CD8-positive, alpha-beta memory T cell (primary cell): Measurements from ENCODE around the gene TTC17. TPM values are rescaled to one million over a fixed set of nuclear protein-coding genes. Genes with fewer than 3 reads are reported as not detected.

Experiments
- CTCF ChIA-PET: fragments of 350-600 bp; sonication (Branson Sonifier 250); formaldehyde crosslinking; loops from one replicate; lab custom pipeline; 2021; ENCODE audit warnings: antibody characterized with exemption; lab: Charles Lee
- POLR2A ChIA-PET: fragments of 350-600 bp; sonication (Branson Sonifier 250); formaldehyde crosslinking; loops from one replicate; lab custom pipeline; 2021; ENCODE audit warnings: antibody characterized with exemption; lab: Charles Lee
- DNase-seq, 5 donors: peaks; one replicate each; pipeline versions ENCODE4 v3.0.0 to v3.0.0-alpha.2; 2020 to 2022; ENCODE audit warnings: mixed read lengths in 1 of 5
- H3K27ac ChIP-seq: one replicate; pipeline ENCODE4 v1.7.0; 2013; ENCODE audit warnings: low read depth, mild to moderate bottlenecking, low read length, moderate library complexity
- H3K27me3 ChIP-seq: 2 replicates; pipeline ENCODE4 v1.7.0; 2013; ENCODE audit warnings: low read length, mild to moderate bottlenecking; ENCODE audit not compliant: insufficient read depth, poor library complexity, severe bottlenecking
- H3K36me3 ChIP-seq: 2 replicates; pipeline ENCODE4 v1.7.0; 2013; ENCODE audit warnings: mild to moderate bottlenecking, low read length, moderate library complexity; ENCODE audit not compliant: insufficient read depth
- H3K4me1 ChIP-seq: 2 replicates; pipeline ENCODE4 v1.7.0; 2013; ENCODE audit warnings: mild to moderate bottlenecking, low read length, moderate library complexity; ENCODE audit not compliant: insufficient read depth
- H3K4me3 ChIP-seq: 2 replicates; pipeline ENCODE4 v1.7.0; 2013; ENCODE audit warnings: mild to moderate bottlenecking, low read length
- H3K9me3 ChIP-seq: 2 replicates; pipeline ENCODE4 v1.7.0; 2013; ENCODE audit warnings: mild to moderate bottlenecking, low read length
- H3K27ac Mint-ChIP-seq, 8 donors: one replicate each; pipeline ENCODE4 v1.8.0; 2020 to 2021; ENCODE audit warnings: mixed read lengths in 8 of 8, mild to moderate bottlenecking in 6 of 8, inconsistent platforms in 3 of 8, moderate library complexity in 3 of 8
- H3K27me3 Mint-ChIP-seq, 2 donors: one replicate each; pipeline ENCODE4 v1.8.0; 2020 to 2021; ENCODE audit warnings: mixed read lengths in 2 of 2, mild to moderate bottlenecking in 1 of 2, moderate library complexity in 1 of 2
- H3K36me3 Mint-ChIP-seq, 3 donors: one replicate each; pipeline ENCODE4 v1.8.0; 2020 to 2021; ENCODE audit warnings: mixed read lengths in 3 of 3, inconsistent platforms in 1 of 3, mild to moderate bottlenecking in 1 of 3
- H3K4me1 Mint-ChIP-seq, 3 donors: one replicate each; pipeline ENCODE4 v1.8.0; 2020 to 2021; ENCODE audit warnings: mixed read lengths in 3 of 3, inconsistent platforms in 1 of 3, mild to moderate bottlenecking in 1 of 3
- H3K4me3 Mint-ChIP-seq, 7 donors: one replicate each; pipeline ENCODE4 v1.8.0; 2020 to 2021; ENCODE audit warnings: mixed read lengths in 7 of 7, mild to moderate bottlenecking in 6 of 7, moderate library complexity in 4 of 7, inconsistent platforms in 2 of 7
- H3K9me3 Mint-ChIP-seq, 5 donors: one replicate each; pipeline ENCODE4 v1.8.0; 2020 to 2022; ENCODE audit warnings: mixed read lengths in 5 of 5, mild to moderate bottlenecking in 3 of 5, moderate library complexity in 2 of 5, inconsistent platforms in 1 of 5
- polyA plus RNA-seq: library from polyadenylated mRNA; unstranded; fragments of 300-500 nt; fragmentation: Illumina TruSeq; gene quantifications from one replicate; pipeline ENCODE4 v1.2.3, GENCODE V29; 2021
- total RNA-seq, 2 experiments: library from RNA; stranded (reverse); gene quantifications; one replicate each; pipeline ENCODE4 v1.2.3, GENCODE V29; 2021

Gene TTC17
- total and polyA plus RNA-seq, 3 experiments from 2014 or later = 33.2 to 61.8 (median 39.4) TPM

DNA sequence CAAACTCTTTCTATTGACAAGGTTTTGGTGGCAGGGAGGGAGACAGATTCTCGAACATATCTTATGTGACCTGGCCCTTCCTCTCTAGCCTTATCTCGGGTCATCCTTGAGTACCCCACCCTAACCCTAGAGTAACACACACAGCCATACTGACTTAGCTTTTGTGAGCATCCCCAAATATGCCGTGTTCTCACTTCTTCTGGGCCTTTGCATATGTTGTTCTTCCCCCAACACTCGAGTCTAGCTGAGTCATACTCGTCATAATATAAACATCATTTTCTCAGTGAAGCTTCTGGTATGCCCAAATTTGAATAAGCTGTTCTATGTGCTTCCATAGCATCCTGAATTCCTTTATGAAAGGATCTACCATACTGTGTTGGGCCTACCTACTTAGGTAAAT lies 8.0 kb downstream of the TTC17 start:
- peaks cover 0 to 72% (median 9%) of the 10 kb centered on the region in 3 donors for H3K36me3 Mint-ChIP-seq
- ChIA-PET POLR2A (no interaction called here), CTCF (interaction anchor here (1.1 to 1.2 kb wide), 2 partner anchors 8 to 55 kb away, joined by 3 to 4 read pairs; partner anchors contain the start of genes API5 and TTC17)
- H3K36me3 ChIP-seq = peaks cover 5% of the 10 kb centered on the region
- H3K4me3 Mint-ChIP-seq = no peak overlapping the region
- no peak overlapping the region for H3K27ac ChIP-seq
- peaks cover 60 to 81% (median 80%) of the 10 kb centered on the region in 3 donors for H3K4me1 Mint-ChIP-seq
- no peak for DNase-seq
- H3K9me3 ChIP-seq = no peaks in the 10 kb centered on the region
- H3K9me3 Mint-ChIP-seq = no peaks in the 10 kb centered on the region
- no peaks in the 10 kb centered on the region for H3K27me3 Mint-ChIP-seq
- H3K27me3 ChIP-seq = no peaks in the 10 kb centered on the region
- H3K4me1 ChIP-seq = peaks cover 16% of the 10 kb centered on the region
- peak overlapping the region in 1 of 8 donors; percentile 29 for H3K27ac Mint-ChIP-seq
- H3K4me3 ChIP-seq = no peak overlapping the region

DNA sequence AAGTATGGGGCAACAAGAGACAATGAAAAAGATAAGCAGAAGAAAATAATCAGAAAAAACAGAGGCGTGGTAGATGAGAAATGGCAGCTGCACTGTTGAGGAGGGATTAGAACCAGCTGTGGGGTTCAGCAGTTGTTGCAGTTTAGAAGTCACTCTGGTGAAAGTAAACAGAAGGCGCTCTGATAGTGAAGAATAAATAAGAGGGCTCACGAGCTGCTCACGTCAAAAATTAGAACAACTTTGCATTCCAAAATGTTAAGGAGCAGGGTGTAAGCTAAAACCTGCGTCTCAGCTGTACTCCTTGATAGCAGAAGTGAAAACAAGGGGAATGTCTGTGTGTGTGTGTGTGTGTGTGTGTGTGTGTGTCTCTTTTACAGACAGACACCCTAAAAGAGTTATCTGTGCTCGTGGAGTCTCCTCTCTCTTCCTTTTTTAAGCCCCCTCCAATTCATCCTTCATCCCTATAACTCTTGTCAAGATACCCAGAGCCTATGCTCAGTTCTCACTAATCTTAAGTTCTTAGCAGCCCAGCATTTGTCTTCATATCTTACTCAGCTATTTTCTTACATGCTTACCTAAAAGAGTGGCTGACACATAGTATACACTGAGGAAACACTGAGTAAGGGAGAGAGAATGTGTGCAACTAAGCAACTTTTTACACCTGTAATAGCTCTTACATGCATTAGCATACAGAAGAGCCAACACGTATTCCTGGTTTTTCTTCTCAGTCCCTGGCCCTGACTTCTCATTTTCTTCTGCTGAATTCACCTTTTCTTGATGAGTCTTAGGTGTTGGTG lies 8.9 kb downstream of the TTC17 start:
- Histone ChIP-seq H3K9me3 (no peaks in the 10 kb centered on the region), H3K4me3 (no peak overlapping the region), H3K36me3 (peaks cover 5% of the 10 kb centered on the region), H3K27me3 (no peaks in the 10 kb centered on the region), H3K4me1 (peaks cover 16% of the 10 kb centered on the region), H3K27ac (no peak overlapping the region)
- CTCF ChIA-PET = interaction anchor here (1.1 to 1.5 kb wide), 2 partner anchors 9 kb away, joined by 3 to 4 read pairs; partner anchors contain the start of gene TTC17
- POLR2A ChIA-PET = no interaction called here
- Mint-ChIP-seq H3K27ac (peak overlapping the region in 5 of 8 donors; percentile 12 to 65 (median 25)), H3K9me3 (no peaks in the 10 kb centered on the region), H3K4me1 (peaks cover 57 to 75% (median 75%) of the 10 kb centered on the region in 3 donors), H3K27me3 (no peaks in the 10 kb centered on the region), H3K4me3 (no peak overlapping the region), H3K36me3 (peaks cover 0 to 69% (median 9%) of the 10 kb centered on the region in 3 donors)
- no peak for DNase-seq

GRCh38 chr11:43376065-43376464 lies 17.3 kb downstream of the TTC17 start:
- Mint-ChIP-seq H3K4me1 (peaks cover 32 to 43% (median 41%) of the 10 kb centered on the region in 3 donors), H3K36me3 (peaks cover 0 to 58% (median 10%) of the 10 kb centered on the region in 3 donors), H3K27ac (peak overlapping the region in 1 of 8 donors; percentile 26), H3K4me3 (no peak overlapping the region), H3K27me3 (no peaks in the 10 kb centered on the region), H3K9me3 (no peaks in the 10 kb centered on the region)
- no peak overlapping the region for H3K4me3 ChIP-seq
- DNase-seq = no peak
- no peaks in the 10 kb centered on the region for H3K27me3 ChIP-seq
- ChIA-PET POLR2A (no interaction called here), CTCF (no interaction called here)
- no peaks in the 10 kb centered on the region for H3K4me1 ChIP-seq
- no peak overlapping the region for H3K27ac ChIP-seq
- no peaks in the 10 kb centered on the region for H3K9me3 ChIP-seq
- H3K36me3 ChIP-seq = peaks cover 4% of the 10 kb centered on the region

DNA sequence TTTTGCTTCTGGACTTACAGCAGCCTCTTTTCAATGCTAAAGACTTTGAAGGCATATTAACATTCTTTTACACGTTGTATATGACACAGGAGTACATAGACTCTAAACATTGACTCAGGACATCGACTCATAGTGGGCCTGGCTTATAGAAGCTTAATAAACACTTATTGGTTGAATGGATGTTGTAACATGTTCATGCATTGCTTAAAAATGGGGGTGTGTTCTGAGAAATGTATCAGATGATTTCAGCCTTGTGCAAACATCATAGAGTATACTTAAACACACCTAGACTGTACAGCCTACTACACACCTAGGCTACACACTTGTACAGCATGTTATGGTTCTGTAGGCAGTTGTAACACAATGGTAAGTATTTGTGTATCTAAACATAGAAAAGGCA lies 17.9 kb downstream of the TTC17 start:
- Histone ChIP-seq H3K27me3 (no peaks in the 10 kb centered on the region), H3K36me3 (peaks cover 4% of the 10 kb centered on the region), H3K9me3 (no peaks in the 10 kb centered on the region), H3K4me1 (no peaks in the 10 kb centered on the region), H3K4me3 (no peak overlapping the region), H3K27ac (no peak overlapping the region)
- H3K4me1 Mint-ChIP-seq = peaks cover 28 to 39% (median 36%) of the 10 kb centered on the region in 3 donors
- H3K27ac Mint-ChIP-seq = peak overlapping the region in 2 of 8 donors; percentile 12 to 26
- DNase-seq = no peak
- ChIA-PET POLR2A (no interaction called here), CTCF (no interaction called here)
- H3K9me3 Mint-ChIP-seq = no peaks in the 10 kb centered on the region
- H3K4me3 Mint-ChIP-seq = no peak overlapping the region
- H3K27me3 Mint-ChIP-seq = no peaks in the 10 kb centered on the region
- peaks cover 0 to 58% (median 11%) of the 10 kb centered on the region in 3 donors for H3K36me3 Mint-ChIP-seq

GRCh38 chr11:43377389-43377788 lies 18.7 kb downstream of the TTC17 start:
- peaks cover 4% of the 10 kb centered on the region for H3K36me3 ChIP-seq
- no peaks in the 10 kb centered on the region for H3K27me3 ChIP-seq
- Mint-ChIP-seq H3K36me3 (peaks cover 0 to 59% (median 15%) of the 10 kb centered on the region in 3 donors), H3K4me3 (no peak overlapping the region), H3K27ac (no peak overlapping the region), H3K9me3 (no peaks in the 10 kb centered on the region), H3K27me3 (no peaks in the 10 kb centered on the region), H3K4me1 (peaks cover 27 to 40% (median 34%) of the 10 kb centered on the region in 3 donors)
- no peak overlapping the region for H3K4me3 ChIP-seq
- POLR2A ChIA-PET = no interaction called here
- no peak overlapping the region for H3K27ac ChIP-seq
- CTCF ChIA-PET = no interaction called here
- DNase-seq = no peak
- no peaks in the 10 kb centered on the region for H3K9me3 ChIP-seq
- H3K4me1 ChIP-seq = no peaks in the 10 kb centered on the region

- Mint-ChIP-seq H3K36me3 (peaks cover 0 to 58% (median 14%) of the 10 kb centered on the region in 3 donors), H3K27me3 (no peaks in the 10 kb centered on the region), H3K27ac (no peak overlapping the region), H3K4me1 (peaks cover 24 to 35% (median 30%) of the 10 kb centered on the region in 3 donors), H3K9me3 (no peaks in the 10 kb centered on the region), H3K4me3 (no peak overlapping the region)
- Histone ChIP-seq H3K27me3 (no peaks in the 10 kb centered on the region), H3K4me3 (no peak overlapping the region), H3K9me3 (no peaks in the 10 kb centered on the region), H3K4me1 (no peaks in the 10 kb centered on the region), H3K36me3 (peaks cover 4% of the 10 kb centered on the region), H3K27ac (no peak overlapping the region)
- POLR2A ChIA-PET = no interaction called here
- CTCF ChIA-PET = no interaction called here
- no peak for DNase-seq
These were observed 20.2 kb downstream of the TTC17 start for GRCh38 chr11:43378897-43379296.

GRCh38 chr11:43381802-43382201 lies 23.1 kb downstream of the TTC17 start:
- Mint-ChIP-seq H3K9me3 (no peaks in the 10 kb centered on the region), H3K4me1 (peaks cover 12 to 26% (median 12%) of the 10 kb centered on the region in 3 donors), H3K36me3 (peaks cover 0 to 56% (median 18%) of the 10 kb centered on the region in 3 donors), H3K4me3 (no peak overlapping the region), H3K27me3 (no peaks in the 10 kb centered on the region), H3K27ac (peak overlapping the region in 2 of 8 donors; percentile 5 to 10)
- H3K4me1 ChIP-seq = no peaks in the 10 kb centered on the region
- DNase-seq = no peak
- H3K27ac ChIP-seq = no peak overlapping the region
- POLR2A ChIA-PET = no interaction called here
- H3K27me3 ChIP-seq = no peaks in the 10 kb centered on the region
- no peak overlapping the region for H3K4me3 ChIP-seq
- peaks cover 4% of the 10 kb centered on the region for H3K36me3 ChIP-seq
- H3K9me3 ChIP-seq = no peaks in the 10 kb centered on the region
- CTCF ChIA-PET = no interaction called here

- no peak for DNase-seq
- Histone ChIP-seq H3K27me3 (no peaks in the 10 kb centered on the region), H3K27ac (no peak overlapping the region), H3K9me3 (no peaks in the 10 kb centered on the region), H3K4me3 (no peak overlapping the region), H3K36me3 (peaks cover 4% of the 10 kb centered on the region), H3K4me1 (no peaks in the 10 kb centered on the region)
- Mint-ChIP-seq H3K9me3 (no peaks in the 10 kb centered on the region), H3K4me3 (no peak overlapping the region), H3K27me3 (no peaks in the 10 kb centered on the region), H3K27ac (no peak overlapping the region), H3K36me3 (peaks cover 0 to 53% (median 18%) of the 10 kb centered on the region in 3 donors), H3K4me1 (peaks cover 6 to 18% (median 8%) of the 10 kb centered on the region in 3 donors)
- CTCF ChIA-PET = no interaction called here
- POLR2A ChIA-PET = no interaction called here
These were observed 23.9 kb downstream of the TTC17 start for GRCh38 chr11:43382614-43383013.
